ENCODE results near the gene KAT6B.

DNA sequence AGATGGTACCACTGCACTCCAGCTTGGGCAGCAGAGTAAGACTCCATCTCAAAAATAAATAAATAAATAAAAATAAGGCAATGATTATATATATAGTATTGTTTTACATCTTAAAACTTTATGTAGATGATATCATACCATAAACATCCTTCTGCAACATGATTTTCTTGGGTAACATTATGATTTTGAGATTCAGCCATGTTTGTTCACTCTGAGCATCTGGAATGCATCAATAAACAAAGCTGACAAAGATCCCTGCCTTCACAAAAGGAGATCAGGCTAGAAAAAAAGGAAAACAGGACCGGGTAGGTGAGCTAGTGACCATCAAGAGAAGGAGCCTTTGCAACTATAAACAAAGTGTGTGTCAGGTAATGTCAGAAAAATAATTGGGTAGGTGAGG lies 31.9 kb upstream of the KAT6B start:
- TF ChIP-seq, protein P1, sequence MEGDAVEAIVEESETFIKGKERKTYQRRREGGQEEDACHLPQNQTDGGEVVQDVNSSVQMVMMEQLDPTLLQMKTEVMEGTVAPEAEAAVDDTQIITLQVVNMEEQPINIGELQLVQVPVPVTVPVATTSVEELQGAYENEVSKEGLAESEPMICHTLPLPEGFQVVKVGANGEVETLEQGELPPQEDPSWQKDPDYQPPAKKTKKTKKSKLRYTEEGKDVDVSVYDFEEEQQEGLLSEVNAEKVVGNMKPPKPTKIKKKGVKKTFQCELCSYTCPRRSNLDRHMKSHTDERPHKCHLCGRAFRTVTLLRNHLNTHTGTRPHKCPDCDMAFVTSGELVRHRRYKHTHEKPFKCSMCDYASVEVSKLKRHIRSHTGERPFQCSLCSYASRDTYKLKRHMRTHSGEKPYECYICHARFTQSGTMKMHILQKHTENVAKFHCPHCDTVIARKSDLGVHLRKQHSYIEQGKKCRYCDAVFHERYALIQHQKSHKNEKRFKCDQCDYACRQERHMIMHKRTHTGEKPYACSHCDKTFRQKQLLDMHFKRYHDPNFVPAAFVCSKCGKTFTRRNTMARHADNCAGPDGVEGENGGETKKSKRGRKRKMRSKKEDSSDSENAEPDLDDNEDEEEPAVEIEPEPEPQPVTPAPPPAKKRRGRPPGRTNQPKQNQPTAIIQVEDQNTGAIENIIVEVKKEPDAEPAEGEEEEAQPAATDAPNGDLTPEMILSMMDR (IDR thresholded peaks at IDR 0.05), result no peak
- TF ChIP-seq POLR2A (IDR thresholded peaks at IDR 0.05) (no peak), POLR2AphosphoS5 (IDR thresholded peaks at IDR 0.05) (no peak)
